Measurements from ENCODE around the gene AZIN2.
"Not testable (repeated sequence)": the region's sequence is repeated elsewhere in the genome, so short reads cannot be mapped to it uniquely, and the experiment has no call there.

AZIN2 gene

GRCh38 chr1:33133478-33134105 lies 52.6 kb downstream of the AZIN2 start:
- Histone ChIP-seq H3K79me2 (ENCODE audit: insufficient read depth, low read length) (no peaks in the 10 kb centered on the region), H3K4me3 (ENCODE audit: insufficient read depth, low read length, poor library complexity, severe bottlenecking) (no peak overlapping the region), H3K9ac (ENCODE audit: low read length) (no peak overlapping the region), H3K9me3 (ENCODE audit: insufficient read depth, low read length) (no peaks in the 10 kb centered on the region), H3K27me3 (ENCODE audit: low read length) (no peaks in the 10 kb centered on the region), H4K20me1 (ENCODE audit: low read depth, low read length) (no peaks in the 10 kb centered on the region), H3K9me2 (replicated peaks; ENCODE audit: insufficient read depth, low read length) (no peaks in the 10 kb centered on the region), H3K36me3 (ENCODE audit: low read length) (no peaks in the 10 kb centered on the region), H3F3A (ENCODE audit: insufficient read depth) (no peaks in the 10 kb centered on the region), H3K27ac (ENCODE audit: low read depth, low read length) (no peak overlapping the region), H2AFZ (ENCODE audit: low read depth, low read length, severe bottlenecking) (no peak overlapping the region), H3K4me2 (ENCODE audit: low read depth, low read length, poor library complexity, severe bottlenecking) (no peak overlapping the region)
- TF ChIP-seq CTCF (IDR thresholded peaks at IDR 0.05; ENCODE audit: insufficient read depth, low read length, poor library complexity, severe bottlenecking) (no peak), EZH2phosphoT487 (conservative IDR thresholded peaks at IDR 0.05; ENCODE audit: low read length) (no peak)

GRCh38 chr1:33136041-33136440 lies 55.1 kb downstream of the AZIN2 start:
- not testable (repeated sequence) for H3K9me3 ChIP-seq (ENCODE audit: insufficient read depth, low read length); H3K9me2 ChIP-seq (replicated peaks; ENCODE audit: insufficient read depth, low read length); H3K27ac ChIP-seq (ENCODE audit: low read depth, low read length); H3F3A ChIP-seq (ENCODE audit: insufficient read depth); H3K9ac ChIP-seq (ENCODE audit: low read length); H3K4me3 ChIP-seq (ENCODE audit: insufficient read depth, low read length, poor library complexity, severe bottlenecking); H3K27me3 ChIP-seq (ENCODE audit: low read length); H3K36me3 ChIP-seq (ENCODE audit: low read length); H4K20me1 ChIP-seq (ENCODE audit: low read depth, low read length); H2AFZ ChIP-seq (ENCODE audit: low read depth, low read length, severe bottlenecking); H3K4me2 ChIP-seq (ENCODE audit: low read depth, low read length, poor library complexity, severe bottlenecking); H3K79me2 ChIP-seq (ENCODE audit: insufficient read depth, low read length)

- no peak overlapping the region for H3K27ac ChIP-seq (ENCODE audit: low read depth, low read length)
- H3K27me3 ChIP-seq (ENCODE audit: low read length): no peaks in the 10 kb centered on the region
- H3K4me3 ChIP-seq (ENCODE audit: insufficient read depth, low read length, poor library complexity, severe bottlenecking): no peak overlapping the region
- no peaks in the 10 kb centered on the region for H3K9me3 ChIP-seq (ENCODE audit: insufficient read depth, low read length)
- TF ChIP-seq EZH2phosphoT487 (conservative IDR thresholded peaks at IDR 0.05; ENCODE audit: low read length) (no peak), CTCF (IDR thresholded peaks at IDR 0.05; ENCODE audit: insufficient read depth, low read length, poor library complexity, severe bottlenecking) (peak; percentile 81)
- no peaks in the 10 kb centered on the region for H3K9me2 ChIP-seq (replicated peaks; ENCODE audit: insufficient read depth, low read length)
- H3K79me2 ChIP-seq (ENCODE audit: insufficient read depth, low read length): no peaks in the 10 kb centered on the region
- no peaks in the 10 kb centered on the region for H3F3A ChIP-seq (ENCODE audit: insufficient read depth)
- H4K20me1 ChIP-seq (ENCODE audit: low read depth, low read length): no peaks in the 10 kb centered on the region
- no peak overlapping the region for H3K9ac ChIP-seq (ENCODE audit: low read length)
- H2AFZ ChIP-seq (ENCODE audit: low read depth, low read length, severe bottlenecking): no peak overlapping the region
- no peaks in the 10 kb centered on the region for H3K36me3 ChIP-seq (ENCODE audit: low read length)
- no peak overlapping the region for H3K4me2 ChIP-seq (ENCODE audit: low read depth, low read length, poor library complexity, severe bottlenecking)
Measured at GRCh38 chr1:33137800-33138199, 56.8 kb downstream of the AZIN2 start.

GRCh38 chr1:33140153-33141149 lies 59.5 kb downstream of the AZIN2 start:
- Histone ChIP-seq H3K4me3 (ENCODE audit: insufficient read depth, low read length, poor library complexity, severe bottlenecking) (no peak overlapping the region), H2AFZ (ENCODE audit: low read depth, low read length, severe bottlenecking) (no peak overlapping the region), H3K79me2 (ENCODE audit: insufficient read depth, low read length) (no peaks in the 10 kb centered on the region), H3K27ac (ENCODE audit: low read depth, low read length) (no peak overlapping the region), H3K9me3 (ENCODE audit: insufficient read depth, low read length) (no peaks in the 10 kb centered on the region), H3K27me3 (ENCODE audit: low read length) (no peaks in the 10 kb centered on the region), H3K9me2 (replicated peaks; ENCODE audit: insufficient read depth, low read length) (no peaks in the 10 kb centered on the region), H3K9ac (ENCODE audit: low read length) (no peak overlapping the region), H3K4me2 (ENCODE audit: low read depth, low read length, poor library complexity, severe bottlenecking) (no peak overlapping the region), H3K36me3 (ENCODE audit: low read length) (no peaks in the 10 kb centered on the region), H3F3A (ENCODE audit: insufficient read depth) (no peaks in the 10 kb centered on the region), H4K20me1 (ENCODE audit: low read depth, low read length) (no peaks in the 10 kb centered on the region)
- no peak for TF ChIP-seq CTCF (IDR thresholded peaks at IDR 0.05; ENCODE audit: insufficient read depth, low read length, poor library complexity, severe bottlenecking)
- no peak for TF ChIP-seq EZH2phosphoT487 (conservative IDR thresholded peaks at IDR 0.05; ENCODE audit: low read length)

Measured in SU-DHL-6 (cell line).